PC-9 (cell line): ENCODE data around the gene CTNNA3. TPM values are rescaled to one million over a fixed set of nuclear protein-coding genes. Genes with fewer than 3 reads are reported as not detected.

Experiments used
- BruUV-seq: library from RNA; stranded (reverse); fragments of 400-500 nt; replicated peaks from 2 replicates; lab custom pipeline; 2021; lab: Mats Ljungman, UMichigan
- CTCF ChIA-PET: fragments of 300-600 bp; sonication (Branson Sonifier 250); formaldehyde crosslinking; loops from one replicate; lab custom pipeline; 2022; ENCODE audit warnings: antibody characterized with exemption; lab: Charles Lee
- POLR2A ChIA-PET: fragments of 300-600 bp; sonication (Branson Sonifier 250); formaldehyde crosslinking; loops from one replicate; lab custom pipeline; 2022; ENCODE audit warnings: antibody characterized with exemption; ENCODE audit not compliant: unreplicated experiment; lab: Charles Lee
- DNase-seq, 2 experiments: peaks; one replicate each; pipeline versions ENCODE4 v3.0.0 to v3.0.0-alpha.2; 2015 to 2022; ENCODE audit warnings: mixed read lengths in 1 of 2
- H2AFZ ChIP-seq: fragments of 200-600 bp; sonication (generic); 2 replicates; pipeline ENCODE4 v1.8.1; 2017; ENCODE audit warnings: antibody characterized with exemption
- H3F3A ChIP-seq: fragments of 200-600 bp; sonication (generic); 2 replicates; pipeline ENCODE4 v1.8.1; 2017; ENCODE audit warnings: antibody characterized with exemption, mild to moderate bottlenecking, low read depth; ENCODE audit not compliant: insufficient read depth
- H3K27ac ChIP-seq: fragments of 200-600 bp; sonication (generic); 2 replicates; pipeline ENCODE4 v1.6.1; 2016; ENCODE audit warnings: mixed run types
- H3K27me3 ChIP-seq: fragments of 200-600 bp; sonication (generic); 2 replicates; pipeline ENCODE4 v1.6.1; 2016; ENCODE audit warnings: low read depth, mixed run types; ENCODE audit not compliant: insufficient read depth
- H3K36me3 ChIP-seq: fragments of 200-600 bp; sonication (generic); 2 replicates; pipeline ENCODE4 v1.6.1; 2016; ENCODE audit warnings: low read depth, mixed run types
- H3K4me1 ChIP-seq: fragments of 200-600 bp; sonication (generic); replicated peaks from 2 replicates; pipeline ENCODE4 v1.6.1; 2016; ENCODE audit warnings: mixed run types; ENCODE audit not compliant: insufficient read depth
- H3K4me2 ChIP-seq: fragments of 200-600 bp; sonication (generic); 2 replicates; pipeline ENCODE4 v1.6.1; 2017; ENCODE audit warnings: mixed run types
- H3K4me3 ChIP-seq: fragments of 200-600 bp; sonication (generic); 2 replicates; pipeline ENCODE4 v1.6.1; 2016; ENCODE audit warnings: mixed run types
- H3K79me2 ChIP-seq: fragments of 200-600 bp; sonication (generic); 2 replicates; pipeline ENCODE4 v1.6.1; 2017; ENCODE audit warnings: low read depth, mixed run types
- H3K9me2 ChIP-seq: fragments of 200-600 bp; sonication (generic); 2 replicates; pipeline ENCODE4 v1.8.1; 2017; ENCODE audit warnings: mild to moderate bottlenecking; ENCODE audit not compliant: insufficient read depth
- H3K9me3 ChIP-seq: fragments of 200-600 bp; sonication (generic); 2 replicates; pipeline ENCODE4 v1.8.1; 2016; ENCODE audit warnings: low read depth; ENCODE audit not compliant: insufficient read depth
- H4K20me1 ChIP-seq: fragments of 200-600 bp; sonication (generic); 2 replicates; pipeline ENCODE4 v1.8.1; 2017; ENCODE audit not compliant: insufficient read depth
- EZH2 ChIP-seq: fragments of 200-600 bp; sonication (generic); IDR thresholded peaks from 2 replicates; pipeline ENCODE4 v1.8.0; 2017; ENCODE audit warnings: antibody characterized with exemption, low read depth
- intact Hi-C: fragments of 100-400 bp; cut with micrococcal nuclease; formaldehyde crosslinking; loops from one replicate; pipeline ENCODE4 v1.10.0; 2022; ENCODE audit not compliant: unreplicated experiment
- total RNA-seq: library from RNA; stranded (reverse); gene quantifications from 2 replicates; pipeline ENCODE4 v1.2.3, GENCODE V29; 2021
- TF ChIP-seq, protein P1 (sequence below): fragments of 200-600 bp; sonication (generic); conservative IDR thresholded peaks from 2 replicates; pipeline ENCODE4 v1.6.1; 2017; ENCODE audit warnings: mixed run types, antibody characterized with exemption, mild to moderate bottlenecking, moderate library complexity

CTNNA3 gene
- total RNA-seq, 1 experiment from 2014 or later, result not detected

DNA sequence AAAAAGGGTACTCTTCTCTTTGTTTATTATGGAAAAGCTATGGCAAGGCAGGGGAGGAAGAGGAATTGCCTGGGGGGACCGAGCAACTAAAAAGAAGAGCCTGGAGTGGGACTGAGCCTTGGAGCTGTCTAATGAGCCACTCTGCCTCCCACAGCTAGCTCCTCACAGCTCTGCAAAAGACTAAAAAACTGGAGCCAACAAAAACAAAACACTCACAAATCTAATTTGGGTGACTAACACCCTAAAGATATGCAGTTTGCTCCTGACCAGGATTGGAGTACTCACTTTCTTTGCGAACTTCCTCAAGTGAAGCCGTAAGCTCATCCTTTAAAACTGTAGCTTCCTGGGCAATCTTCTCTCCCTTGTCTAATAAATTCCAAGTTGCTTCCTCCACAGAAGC is 89.4 kb downstream of the CTNNA3 start:
- Histone ChIP-seq H3K9me2 (no peaks in the 10 kb centered on the region), H3K9me3 (no peaks in the 10 kb centered on the region), H3F3A (no peaks in the 10 kb centered on the region), H3K4me3 (no peak overlapping the region), H3K27ac (no peak overlapping the region), H3K27me3 (no peaks in the 10 kb centered on the region), H4K20me1 (no peaks in the 10 kb centered on the region), H3K36me3 (no peaks in the 10 kb centered on the region), H3K4me2 (no peak overlapping the region), H3K79me2 (no peaks in the 10 kb centered on the region), H2AFZ (no peak overlapping the region), H3K4me1 (no peaks in the 10 kb centered on the region)
- no peak for DNase-seq
- intact Hi-C loops, result no loop called here
- TF ChIP-seq, protein P1, sequence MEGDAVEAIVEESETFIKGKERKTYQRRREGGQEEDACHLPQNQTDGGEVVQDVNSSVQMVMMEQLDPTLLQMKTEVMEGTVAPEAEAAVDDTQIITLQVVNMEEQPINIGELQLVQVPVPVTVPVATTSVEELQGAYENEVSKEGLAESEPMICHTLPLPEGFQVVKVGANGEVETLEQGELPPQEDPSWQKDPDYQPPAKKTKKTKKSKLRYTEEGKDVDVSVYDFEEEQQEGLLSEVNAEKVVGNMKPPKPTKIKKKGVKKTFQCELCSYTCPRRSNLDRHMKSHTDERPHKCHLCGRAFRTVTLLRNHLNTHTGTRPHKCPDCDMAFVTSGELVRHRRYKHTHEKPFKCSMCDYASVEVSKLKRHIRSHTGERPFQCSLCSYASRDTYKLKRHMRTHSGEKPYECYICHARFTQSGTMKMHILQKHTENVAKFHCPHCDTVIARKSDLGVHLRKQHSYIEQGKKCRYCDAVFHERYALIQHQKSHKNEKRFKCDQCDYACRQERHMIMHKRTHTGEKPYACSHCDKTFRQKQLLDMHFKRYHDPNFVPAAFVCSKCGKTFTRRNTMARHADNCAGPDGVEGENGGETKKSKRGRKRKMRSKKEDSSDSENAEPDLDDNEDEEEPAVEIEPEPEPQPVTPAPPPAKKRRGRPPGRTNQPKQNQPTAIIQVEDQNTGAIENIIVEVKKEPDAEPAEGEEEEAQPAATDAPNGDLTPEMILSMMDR, result no peak
- TF ChIP-seq EZH2, result no peak
- POLR2A ChIA-PET, result no interaction called here
- CTCF ChIA-PET, result no interaction called here
- BruUV-seq, result no TSS peak

DNA sequence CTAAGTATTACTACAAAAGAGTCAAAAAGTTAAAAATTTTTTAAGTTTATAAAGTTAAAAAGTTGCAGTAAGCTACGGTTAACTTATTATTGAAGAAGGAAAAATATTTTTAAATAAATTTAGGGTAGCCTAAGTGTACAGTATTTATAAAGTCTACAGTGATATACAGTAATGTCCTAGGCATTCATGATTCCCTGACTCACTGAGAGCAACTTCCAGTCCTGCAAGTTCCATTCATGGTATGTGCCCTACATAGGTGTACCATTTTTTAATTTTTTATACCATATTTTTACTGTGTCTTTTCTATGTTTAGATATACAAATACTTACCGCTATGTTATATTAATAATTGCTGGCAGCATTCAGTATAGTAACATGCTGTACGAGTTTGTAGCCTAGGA is 92.3 kb downstream of the CTNNA3 start:
- no peaks in the 10 kb centered on the region for H3K9me3 ChIP-seq
- H3K27me3 ChIP-seq, result no peaks in the 10 kb centered on the region
- intact Hi-C loops, result no loop called here
- POLR2A ChIA-PET, result no interaction called here
- no peak overlapping the region for H2AFZ ChIP-seq
- no peaks in the 10 kb centered on the region for H3K36me3 ChIP-seq
- H3K4me2 ChIP-seq, result no peak overlapping the region
- no peaks in the 10 kb centered on the region for H3K4me1 ChIP-seq
- DNase-seq, result no peak
- H3K9me2 ChIP-seq, result no peaks in the 10 kb centered on the region
- CTCF ChIA-PET, result no interaction called here
- no peaks in the 10 kb centered on the region for H3F3A ChIP-seq
- H3K27ac ChIP-seq, result no peak overlapping the region
- TF ChIP-seq, protein P1, result no peak
- TF ChIP-seq EZH2, result no peak
- no peak overlapping the region for H3K4me3 ChIP-seq
- H4K20me1 ChIP-seq, result no peaks in the 10 kb centered on the region
- H3K79me2 ChIP-seq, result no peaks in the 10 kb centered on the region
- BruUV-seq, result no TSS peak

DNA sequence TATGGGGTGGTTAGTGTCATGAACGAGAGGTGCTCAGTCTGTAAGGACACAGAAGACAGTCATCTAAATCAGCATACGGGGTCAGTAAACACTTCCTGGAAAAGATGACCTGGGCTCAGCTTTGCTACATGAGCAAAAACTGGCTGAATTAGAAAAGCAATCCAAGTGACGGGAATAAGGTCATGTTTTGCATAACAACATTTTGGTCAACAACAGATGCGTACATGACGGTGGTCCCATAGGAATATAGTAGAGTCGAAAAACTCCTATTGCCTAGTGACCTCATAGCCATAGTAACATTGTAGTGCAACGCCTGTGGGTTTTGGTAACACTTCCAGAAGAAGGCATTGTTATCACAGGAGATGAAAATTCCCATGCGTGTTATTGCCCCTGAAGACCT is 92.9 kb downstream of the CTNNA3 start:
- Histone ChIP-seq H2AFZ (no peak overlapping the region), H3K9me3 (no peaks in the 10 kb centered on the region), H3K4me3 (no peak overlapping the region), H3K36me3 (no peaks in the 10 kb centered on the region), H3K27ac (no peak overlapping the region), H3F3A (no peaks in the 10 kb centered on the region), H3K4me1 (no peaks in the 10 kb centered on the region), H3K27me3 (no peaks in the 10 kb centered on the region), H3K79me2 (no peaks in the 10 kb centered on the region), H4K20me1 (no peaks in the 10 kb centered on the region), H3K9me2 (no peaks in the 10 kb centered on the region), H3K4me2 (no peak overlapping the region)
- DNase-seq, result no peak
- ChIA-PET POLR2A (no interaction called here), CTCF (no interaction called here)
- TF ChIP-seq EZH2, result no peak
- TF ChIP-seq, protein P1, result no peak
- BruUV-seq, result no TSS peak
- intact Hi-C loops, result no loop called here
